ENCODE results near the gene PDE6H. TPM values are rescaled to one million over a fixed set of nuclear protein-coding genes. Genes with fewer than 3 reads are reported as not detected.

The PDE6H gene
- total RNA-seq, 2 experiments from 2014 or later: not detected

DNA sequence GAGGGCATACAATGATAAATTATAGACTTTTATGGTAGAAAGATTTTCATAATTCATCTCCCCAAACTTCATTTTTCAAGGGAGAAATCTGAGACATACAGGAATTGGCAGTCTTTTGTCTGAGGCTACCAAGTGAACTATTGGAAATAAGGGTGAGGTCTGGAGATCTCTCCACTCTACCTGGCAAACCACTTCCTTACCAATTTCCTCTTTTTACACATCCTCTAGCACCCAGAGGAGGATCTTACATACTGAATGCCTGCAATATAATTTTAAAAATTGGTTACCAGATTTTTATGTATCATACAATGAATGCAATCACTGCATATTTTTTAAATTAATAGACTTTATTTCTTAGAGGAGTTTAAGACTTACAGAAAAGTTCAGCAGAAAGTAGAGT is 6.6 kb downstream of the PDE6H start:
- Mint-ChIP-seq H3K9me3 (no peaks in the 10 kb centered on the region), H3K4me3 (no peak overlapping the region), H3K36me3 (ENCODE audit: low read depth) (no peaks in the 10 kb centered on the region), H3K4me1 (ENCODE audit: low read depth) (peaks cover 57% of the 10 kb centered on the region), H3K27ac (no peak overlapping the region), H3K27me3 (no peaks in the 10 kb centered on the region)
- Histone ChIP-seq H3K27ac (ENCODE audit: low read depth in 1 of 2, low read length in 2 of 2) (no peak overlapping the region), H3K27me3 (ENCODE audit: control insufficient read depth in 1 of 2, insufficient read depth in 2 of 2, low read length in 2 of 2) (no peaks in the 10 kb centered on the region), H3K4me3 (ENCODE audit: low read length) (no peak overlapping the region), H3K9me3 (ENCODE audit: control insufficient read depth in 1 of 2, insufficient read depth in 1 of 2, low read length in 2 of 2) (no peaks in the 10 kb centered on the region), H3K4me1 (ENCODE audit: insufficient read depth, low read length) (peaks cover 22% of the 10 kb centered on the region), H3K36me3 (ENCODE audit: insufficient read depth, low read length) (no peaks in the 10 kb centered on the region)
- TF ChIP-seq CTCF (IDR thresholded peaks at IDR 0.05): no peak
- DNase-seq (no peak), ATAC-seq (ENCODE audit: poor library complexity) (no peak)
- intact Hi-C loops (cut with DNase I, micrococcal nuclease): no loop called here
- POLR2A ChIA-PET: interaction anchor here (0.6 kb wide), 1 partner anchor 31 kb away, joined by 4 read pairs; no protein-coding TSS in a partner anchor
- CTCF ChIA-PET: no interaction called here

DNA sequence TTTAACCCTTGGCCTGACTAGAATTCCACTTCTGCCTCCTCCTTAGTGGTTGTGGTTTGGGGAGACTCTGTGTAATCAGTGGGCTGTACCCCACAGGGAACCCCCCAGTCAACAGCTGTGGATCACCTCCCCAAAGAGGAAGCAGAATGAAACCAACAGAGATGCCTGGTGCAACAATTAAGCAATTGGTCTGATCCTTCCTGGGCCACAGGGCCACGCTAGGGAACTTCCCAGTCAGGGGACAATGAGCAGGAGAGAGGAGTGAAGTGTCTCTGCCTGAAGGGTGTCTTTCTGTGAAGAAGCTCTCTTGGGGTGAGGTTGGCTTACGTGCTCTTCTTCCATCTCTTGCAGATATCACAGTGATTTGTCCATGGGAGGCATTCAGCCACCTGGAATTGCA is 8.2 kb downstream of the PDE6H start:
- intact Hi-C loops (cut with DNase I, micrococcal nuclease): no loop called here
- no peak for TF ChIP-seq CTCF (IDR thresholded peaks at IDR 0.05)
- Mint-ChIP-seq H3K36me3 (ENCODE audit: low read depth) (no peaks in the 10 kb centered on the region), H3K27me3 (no peaks in the 10 kb centered on the region), H3K27ac (no peak overlapping the region), H3K9me3 (no peaks in the 10 kb centered on the region), H3K4me1 (ENCODE audit: low read depth) (peaks cover 66% of the 10 kb centered on the region), H3K4me3 (no peak overlapping the region)
- no peak overlapping the region for H3K27ac ChIP-seq (ENCODE audit: low read depth in 1 of 2, low read length in 2 of 2)
- no peak for ATAC-seq (ENCODE audit: poor library complexity)
- H3K9me3 ChIP-seq (ENCODE audit: control insufficient read depth in 1 of 2, insufficient read depth in 1 of 2, low read length in 2 of 2): no peaks in the 10 kb centered on the region
- peak in 2 of 14 experiments; percentile 66 to 75 for DNase-seq
- peaks cover 24% of the 10 kb centered on the region for H3K4me1 ChIP-seq (ENCODE audit: insufficient read depth, low read length)
- H3K27me3 ChIP-seq (ENCODE audit: control insufficient read depth in 1 of 2, insufficient read depth in 2 of 2, low read length in 2 of 2): no peaks in the 10 kb centered on the region
- ChIA-PET POLR2A (interaction anchor here (0.6 to 1.2 kb wide), 2 partner anchors 19 to 207 kb away, joined by 3 to 6 read pairs; partner anchors contain the start of gene ARHGDIB), CTCF (interaction anchor here (1.3 to 1.5 kb wide), 2 partner anchors 12 to 15 kb away, joined by 3 to 4 read pairs; no protein-coding TSS in a partner anchor)
- H3K36me3 ChIP-seq (ENCODE audit: insufficient read depth, low read length): no peaks in the 10 kb centered on the region
- H3K4me3 ChIP-seq (ENCODE audit: low read length): no peak overlapping the region

GRCh38 chr12:14982562-14982961 is 9.7 kb downstream of the PDE6H start:
- Mint-ChIP-seq H3K27ac (peak overlapping the region; percentile 7), H3K9me3 (no peaks in the 10 kb centered on the region), H3K36me3 (ENCODE audit: low read depth) (no peaks in the 10 kb centered on the region), H3K4me3 (no peak overlapping the region), H3K4me1 (ENCODE audit: low read depth) (peaks cover 71% of the 10 kb centered on the region), H3K27me3 (no peaks in the 10 kb centered on the region)
- Histone ChIP-seq H3K27me3 (ENCODE audit: control insufficient read depth in 1 of 2, insufficient read depth in 2 of 2, low read length in 2 of 2) (no peaks in the 10 kb centered on the region), H3K4me3 (ENCODE audit: low read length) (no peak overlapping the region), H3K4me1 (ENCODE audit: insufficient read depth, low read length) (peaks cover 24% of the 10 kb centered on the region), H3K27ac (ENCODE audit: low read depth in 1 of 2, low read length in 2 of 2) (no peak overlapping the region), H3K36me3 (ENCODE audit: insufficient read depth, low read length) (no peaks in the 10 kb centered on the region), H3K9me3 (ENCODE audit: control insufficient read depth in 1 of 2, insufficient read depth in 1 of 2, low read length in 2 of 2) (no peaks in the 10 kb centered on the region)
- ChIA-PET CTCF (no interaction called here), POLR2A (interaction anchor here (1.1 kb wide), 1 partner anchor 22 kb away, joined by 3 read pairs; no protein-coding TSS in a partner anchor)
- DNase-seq (peak in 1 of 14 experiments; percentile 18), ATAC-seq (ENCODE audit: poor library complexity) (no peak)
- intact Hi-C loops (cut with DNase I, micrococcal nuclease): no loop called here
- TF ChIP-seq CTCF (IDR thresholded peaks at IDR 0.05): no peak
